RWPE2 (cell line): Measurements from ENCODE around the gene MFAP3L.

Experiments used
- ATAC-seq: fragments of 200-7000 bp; cut with Tn5 transposase; 3 replicates; pipeline ENCODE4 v1.9.1; 2021; ENCODE audit warnings: low read depth
- DNase-seq: peaks from one replicate; pipeline ENCODE4 v3.0.0-alpha.2; 2020; ENCODE audit warnings: low spot score
- H3K27ac ChIP-seq: fragments of 450-650 bp; 2 replicates; pipeline ENCODE4 v1.5.1; 2017; ENCODE audit warnings: mild to moderate bottlenecking; ENCODE audit not compliant: poor library complexity, severe bottlenecking
- H3K27me3 ChIP-seq: fragments of 250-450 bp; sonication (Bioruptor Pico); 2 replicates; pipeline ENCODE4 v1.5.1; 2021; ENCODE audit warnings: mild to moderate bottlenecking, moderate library complexity; ENCODE audit not compliant: insufficient read depth, poor library complexity, severe bottlenecking
- H3K36me3 ChIP-seq: fragments of 250-450 bp; sonication (Bioruptor Pico); 2 replicates; pipeline ENCODE4 v1.5.1; 2020; ENCODE audit warnings: low read depth, mild to moderate bottlenecking, moderate library complexity
- H3K4me1 ChIP-seq: fragments of 250-450 bp; sonication (Bioruptor Pico); 2 replicates; pipeline ENCODE4 v1.5.1; 2021; ENCODE audit warnings: mild to moderate bottlenecking, moderate library complexity; ENCODE audit not compliant: insufficient read depth, poor library complexity, severe bottlenecking
- H3K4me3 ChIP-seq: fragments of 250-450 bp; sonication (Bioruptor Pico); 2 replicates; pipeline ENCODE4 v1.5.1; 2021; ENCODE audit warnings: mild to moderate bottlenecking, moderate library complexity; ENCODE audit not compliant: severe bottlenecking
- H3K9me3 ChIP-seq: fragments of 250-450 bp; sonication (Bioruptor Pico); 2 replicates; pipeline ENCODE4 v1.5.1; 2021; ENCODE audit warnings: mild to moderate bottlenecking, moderate library complexity; ENCODE audit not compliant: severe bottlenecking
- CTCF ChIP-seq: fragments of 450-650 bp; IDR thresholded peaks from one replicate; pipeline ENCODE4 v1.5.1; 2017; ENCODE audit warnings: mild to moderate bottlenecking, moderate library complexity; ENCODE audit not compliant: poor library complexity, severe bottlenecking

The MFAP3L gene

GRCh38 chr4:170026253-170027021, at the start of gene MFAP3L:
Gene MFAP3L (minus strand): TSS chr4:170026395. CDS start chr4:170005877, 20,518 bp downstream.
- Histone ChIP-seq H3K9me3 (no peaks in the 10 kb centered on the region), H3K4me3 (peak within 1 kb of the TSS; percentile 78), H3K4me1 (peaks cover 8% of the 10 kb centered on the region), H3K36me3 (no peaks in the 10 kb centered on the region), H3K27ac (peak within 1 kb of the TSS; percentile 17), H3K27me3 (no peaks in the 10 kb centered on the region)
- TF ChIP-seq CTCF = peak; percentile 23
- peak; percentile 87 for ATAC-seq
- peak; percentile 79 for DNase-seq

- no peak for TF ChIP-seq CTCF
- H3K4me3 ChIP-seq = no peak overlapping the region
- no peak overlapping the region for H3K27ac ChIP-seq
- H3K4me1 ChIP-seq = no peaks in the 10 kb centered on the region
- no peaks in the 10 kb centered on the region for H3K27me3 ChIP-seq
- DNase-seq = no peak
- H3K9me3 ChIP-seq = no peaks in the 10 kb centered on the region
- no peak for ATAC-seq
- H3K36me3 ChIP-seq = peaks cover 54% of the 10 kb centered on the region
These were observed 45.0 kb upstream of the MFAP3L start for GRCh38 chr4:170071196-170071595.

- Histone ChIP-seq H3K4me3 (no peak overlapping the region), H3K4me1 (no peaks in the 10 kb centered on the region), H3K36me3 (peaks cover 47% of the 10 kb centered on the region), H3K9me3 (no peaks in the 10 kb centered on the region), H3K27me3 (no peaks in the 10 kb centered on the region), H3K27ac (no peak overlapping the region)
- DNase-seq (no peak), ATAC-seq (no peak)
- no peak for TF ChIP-seq CTCF
These were observed 42.4 kb upstream of the MFAP3L start for GRCh38 chr4:170068438-170069128.

GRCh38 chr4:170059421-170059820, 33.2 kb upstream of the MFAP3L start:
- no peak for DNase-seq
- Histone ChIP-seq H3K4me1 (no peaks in the 10 kb centered on the region), H3K4me3 (no peak overlapping the region), H3K27me3 (no peaks in the 10 kb centered on the region), H3K27ac (no peak overlapping the region), H3K36me3 (peaks cover 45% of the 10 kb centered on the region), H3K9me3 (no peaks in the 10 kb centered on the region)
- ATAC-seq = no peak
- TF ChIP-seq CTCF = no peak
